ENCODE measurements around the gene NHSL2. TPM values are rescaled to one million over a fixed set of nuclear protein-coding genes. Genes with fewer than 3 reads are reported as not detected.

NHSL2 gene
- total RNA-seq, 2 donors from 2014 or later, result 6.9 to 11.2 TPM

- Histone ChIP-seq H3K4me3 (ENCODE audit: low read length) (peak overlapping the region; percentile 79), H3K9me3 (ENCODE audit: control insufficient read depth, low read length) (no peaks in the 10 kb centered on the region), H3K27ac (ENCODE audit: low read depth, low read length) (no peak overlapping the region), H3K36me3 (ENCODE audit: control insufficient read depth, insufficient read depth, low read length) (no peaks in the 10 kb centered on the region), H3K4me1 (ENCODE audit: control insufficient read depth, insufficient read depth, low read length) (no peaks in the 10 kb centered on the region), H3K27me3 (ENCODE audit: control insufficient read depth, insufficient read depth, low read length, poor library complexity, severe bottlenecking) (no peaks in the 10 kb centered on the region), H3K9ac (ENCODE audit: extremely low read depth, low read length, poor library complexity, severe bottlenecking) (no peak overlapping the region)
- peak; percentile 76 for TF ChIP-seq CTCF (conservative IDR thresholded peaks at IDR 0.05)
- Mint-ChIP-seq H3K4me3 (peak overlapping the region; percentile 67), H3K36me3 (ENCODE audit: low read depth) (no peaks in the 10 kb centered on the region), H3K9me3 (peaks cover 56% of the 10 kb centered on the region), H3K27ac (no peak overlapping the region), H3K4me1 (peaks cover 3% of the 10 kb centered on the region), H3K27me3 (ENCODE audit: insufficient read depth) (no peaks in the 10 kb centered on the region)
- peak; percentile 87 for DNase-seq
- WGBS, 2 experiments (ENCODE audit: insufficient coverage in 1 of 2, insufficient read length in 1 of 2), result 0% methylated on average over 74 of the region's 85 CpGs; no CpG with 5 or more reads in 1 of the 2 experiments
Observed at GRCh38 chrX:71910986-71911730, 513 bp downstream of the NHSL2 start.

- DNase-seq, result no peak
- Histone ChIP-seq H3K27me3 (ENCODE audit: control insufficient read depth, insufficient read depth, low read length, poor library complexity, severe bottlenecking) (no peaks in the 10 kb centered on the region), H3K36me3 (ENCODE audit: control insufficient read depth, insufficient read depth, low read length) (no peaks in the 10 kb centered on the region), H3K27ac (ENCODE audit: low read depth, low read length) (no peak overlapping the region), H3K4me3 (ENCODE audit: low read length) (peak overlapping the region; percentile 79), H3K9me3 (ENCODE audit: control insufficient read depth, low read length) (no peaks in the 10 kb centered on the region), H3K9ac (ENCODE audit: extremely low read depth, low read length, poor library complexity, severe bottlenecking) (peak overlapping the region; percentile 20), H3K4me1 (ENCODE audit: control insufficient read depth, insufficient read depth, low read length) (no peaks in the 10 kb centered on the region)
- 0% methylated on average over 26 of the region's 29 CpGs; no CpG with 5 or more reads in 1 of the 2 experiments for WGBS, 2 experiments (ENCODE audit: insufficient coverage in 1 of 2, insufficient read length in 1 of 2)
- H3K27me3 Mint-ChIP-seq (ENCODE audit: insufficient read depth), result no peaks in the 10 kb centered on the region
- H3K36me3 Mint-ChIP-seq (ENCODE audit: low read depth), result no peaks in the 10 kb centered on the region
- peaks cover 3% of the 10 kb centered on the region for H3K4me1 Mint-ChIP-seq
- H3K4me3 Mint-ChIP-seq, result peak overlapping the region; percentile 67
- TF ChIP-seq CTCF (conservative IDR thresholded peaks at IDR 0.05), result no peak
- no peak overlapping the region for H3K27ac Mint-ChIP-seq
- H3K9me3 Mint-ChIP-seq, result peaks cover 53% of the 10 kb centered on the region
Observed at GRCh38 chrX:71911731-71912050, 1.0 kb downstream of the NHSL2 start.

GRCh38 chrX:71912156-71912555 lies 1.5 kb downstream of the NHSL2 start:
- peak; percentile 59 for DNase-seq
- Histone ChIP-seq H3K27ac (ENCODE audit: low read depth, low read length) (no peak overlapping the region), H3K4me3 (ENCODE audit: low read length) (peak overlapping the region; percentile 79), H3K9ac (ENCODE audit: extremely low read depth, low read length, poor library complexity, severe bottlenecking) (peak overlapping the region; percentile 20), H3K27me3 (ENCODE audit: control insufficient read depth, insufficient read depth, low read length, poor library complexity, severe bottlenecking) (no peaks in the 10 kb centered on the region), H3K4me1 (ENCODE audit: control insufficient read depth, insufficient read depth, low read length) (no peaks in the 10 kb centered on the region), H3K36me3 (ENCODE audit: control insufficient read depth, insufficient read depth, low read length) (no peaks in the 10 kb centered on the region), H3K9me3 (ENCODE audit: control insufficient read depth, low read length) (no peaks in the 10 kb centered on the region)
- Mint-ChIP-seq H3K4me3 (peak overlapping the region; percentile 67), H3K27ac (no peak overlapping the region), H3K4me1 (peaks cover 3% of the 10 kb centered on the region), H3K27me3 (ENCODE audit: insufficient read depth) (no peaks in the 10 kb centered on the region), H3K9me3 (peaks cover 50% of the 10 kb centered on the region), H3K36me3 (ENCODE audit: low read depth) (no peaks in the 10 kb centered on the region)
- 10% methylated on average over 2 to 7 of the region's 7 CpGs for WGBS, 2 experiments (ENCODE audit: insufficient coverage in 1 of 2, insufficient read length in 1 of 2)
- no peak for TF ChIP-seq CTCF (conservative IDR thresholded peaks at IDR 0.05)

Measured in endodermal cell (in vitro differentiated cells).